ENCODE measurements around the gene ATOSA. TPM values are rescaled to one million over a fixed set of nuclear protein-coding genes. Genes with fewer than 3 reads are reported as not detected.

The ATOSA gene
- total and polyA plus RNA-seq, 2 of the 8 experiments (the other 6 are each of a cell fraction or from before 2014, with no cell fraction given) = 4.6 to 7.9 TPM

DNA sequence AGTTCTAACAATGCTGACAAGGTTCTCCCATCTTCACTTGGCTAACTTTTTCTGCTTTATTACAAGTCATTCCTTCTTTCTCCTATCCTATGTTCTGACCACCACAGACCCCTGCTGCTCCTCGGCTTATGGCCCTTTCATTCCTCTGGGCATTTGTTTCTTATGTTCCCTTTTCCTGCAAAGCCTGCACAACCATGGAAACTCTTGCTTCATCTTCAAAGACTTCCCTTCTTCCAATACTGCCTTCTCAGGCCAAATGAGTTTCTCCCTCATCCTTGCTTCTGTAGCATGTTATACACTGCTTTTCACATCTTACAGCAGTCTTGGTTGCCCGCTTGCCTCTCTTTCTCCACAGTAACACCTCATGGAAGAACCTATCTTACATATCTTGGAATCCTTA is 17.9 kb upstream of the ATOSA start:
- ChIA-PET CTCF (ENCODE audit: partially characterized antibody) (no interaction called here), POLR2A (ENCODE audit: partially characterized antibody) (interaction anchor here (1.1 kb wide), 1 partner anchor 12 kb away, joined by 3 read pairs; no protein-coding TSS in a partner anchor)
- no peak overlapping the region for H2AK5ac ChIP-seq (ENCODE audit: low read depth, low read length)
- no peak overlapping the region for H2BK20ac ChIP-seq (ENCODE audit: low read length)
- no peak overlapping the region for H3K4me2 ChIP-seq (ENCODE audit: insufficient read depth in 1 of 2, low read depth in 2 of 2, low read length in 2 of 2)
- no peak overlapping the region for H4K91ac ChIP-seq (replicated peaks; ENCODE audit: insufficient read length, low read length)
- H3K23ac ChIP-seq (ENCODE audit: insufficient read length) = no peak overlapping the region
- no peak overlapping the region for H4K5ac ChIP-seq (ENCODE audit: insufficient read length, low read depth, low read length)
- H2BK5ac ChIP-seq (ENCODE audit: low read depth, low read length) = no peak overlapping the region
- no peak overlapping the region for H2BK120ac ChIP-seq (replicated peaks; ENCODE audit: low read depth, low read length)
- no peak for DNase-seq (ENCODE audit: low read depth in 1 of 2, low spot score in 2 of 2)
- no peaks in the 10 kb centered on the region for H3K79me2 ChIP-seq (ENCODE audit: control insufficient read depth in 1 of 2, insufficient read depth in 2 of 2, low read length in 2 of 2)
- no peaks in the 10 kb centered on the region for H3K36me3 ChIP-seq (ENCODE audit: control insufficient read depth in 2 of 4, insufficient read depth in 4 of 4, low read length in 3 of 4)
- TF ChIP-seq, protein P1, sequence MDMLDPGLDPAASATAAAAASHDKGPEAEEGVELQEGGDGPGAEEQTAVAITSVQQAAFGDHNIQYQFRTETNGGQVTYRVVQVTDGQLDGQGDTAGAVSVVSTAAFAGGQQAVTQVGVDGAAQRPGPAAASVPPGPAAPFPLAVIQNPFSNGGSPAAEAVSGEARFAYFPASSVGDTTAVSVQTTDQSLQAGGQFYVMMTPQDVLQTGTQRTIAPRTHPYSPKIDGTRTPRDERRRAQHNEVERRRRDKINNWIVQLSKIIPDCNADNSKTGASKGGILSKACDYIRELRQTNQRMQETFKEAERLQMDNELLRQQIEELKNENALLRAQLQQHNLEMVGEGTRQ (IDR thresholded peaks at IDR 0.05; ENCODE audit: low read length) = no peak
- TF ChIP-seq TEAD4 (IDR thresholded peaks at IDR 0.05; ENCODE audit: low read depth, low read length) (no peak), BACH1 (IDR thresholded peaks at IDR 0.05; ENCODE audit: low read length) (no peak), SAP30 (IDR thresholded peaks at IDR 0.05; ENCODE audit: insufficient read depth, insufficient replicate concordance, low read length) (no peak), TAF1 (IDR thresholded peaks at IDR 0.05; ENCODE audit: low read depth, low read length) (no peak), JUND (IDR thresholded peaks at IDR 0.05; ENCODE audit: low read length) (no peak), CHD2 (IDR thresholded peaks at IDR 0.05; ENCODE audit: low read length) (no peak), RAD21 (IDR thresholded peaks at IDR 0.05 in 1 of 2, conservative IDR thresholded peaks at IDR 0.05 in 1 of 2; ENCODE audit: low read depth in 2 of 2, low read length in 2 of 2) (no peak), SIRT6 (IDR thresholded peaks at IDR 0.05; ENCODE audit: low read length) (no peak)
- WGBS, 2 experiments (ENCODE audit: extremely low coverage in 1 of 2, insufficient coverage in 1 of 2, insufficient read length in 1 of 2, insufficient replicate concordance in 2 of 2, low coverage in 1 of 2, low lambda C conversion rate in 2 of 2, missing lambda C conversion rate in 1 of 2) = 82% methylated on average over 2 of the region's 2 CpGs; no CpG with 5 or more reads in 1 of the 2 experiments
- no peak overlapping the region for H3K14ac ChIP-seq (ENCODE audit: insufficient read length)
- no peak overlapping the region for H3K56ac ChIP-seq (replicated peaks; ENCODE audit: insufficient read length, low read depth, low read length)
- H2AFZ ChIP-seq (ENCODE audit: low read length) = no peak overlapping the region
- H2BK12ac ChIP-seq (ENCODE audit: low read depth, low read length) = no peak overlapping the region
- H3K23me2 ChIP-seq (ENCODE audit: low read depth, low read length) = no peaks in the 10 kb centered on the region
- H3K4ac ChIP-seq (replicated peaks; ENCODE audit: insufficient read length, low read depth, low read length) = no peak overlapping the region
- no peaks in the 10 kb centered on the region for H3K79me1 ChIP-seq (ENCODE audit: low read depth, low read length)
- no peak overlapping the region for H4K8ac ChIP-seq (ENCODE audit: extremely low read depth, insufficient read depth, low read length)
- H3K9ac ChIP-seq (replicated peaks in 1 of 4; ENCODE audit: extremely low read depth in 1 of 4, low read depth in 3 of 4, low read length in 3 of 4) = no peak overlapping the region
- FAIRE-seq = no peak
- no peak overlapping the region for H3K18ac ChIP-seq (ENCODE audit: extremely low read depth, low read length)
- H4K20me1 ChIP-seq (replicated peaks in 1 of 2; ENCODE audit: control insufficient read depth in 1 of 2, insufficient read depth in 2 of 2, low read length in 2 of 2) = no peaks in the 10 kb centered on the region
- no peak overlapping the region for H3K4me3 ChIP-seq (ENCODE audit: extremely low read depth in 1 of 4, insufficient read depth in 2 of 4, low read depth in 3 of 4, low read length in 4 of 4)
- H3K4me1 ChIP-seq (replicated peaks in 1 of 4; ENCODE audit: control insufficient read depth in 3 of 4, insufficient read depth in 4 of 4, low read length in 3 of 4) = no peaks in the 10 kb centered on the region
- no peaks in the 10 kb centered on the region for H3K27me3 ChIP-seq (replicated peaks in 1 of 4; ENCODE audit: control insufficient read depth in 3 of 4, extremely low read depth in 1 of 4, insufficient read depth in 3 of 4, low read length in 3 of 4)
- H3K27ac ChIP-seq (ENCODE audit: low read depth, low read length) = no peak overlapping the region
- no peak overlapping the region for H2BK15ac ChIP-seq (ENCODE audit: low read length)
- H3K9me3 ChIP-seq (ENCODE audit: insufficient read depth in 2 of 2, low read depth in 1 of 2, low read length in 1 of 2) = no peaks in the 10 kb centered on the region

Data from H1 (cell line).